ENCODE measurements around the gene BBS10. TPM values are rescaled to one million over a fixed set of nuclear protein-coding genes. Genes with fewer than 3 reads are reported as not detected.
"Not testable (repeated sequence)": the region's sequence is repeated elsewhere in the genome, so short reads cannot be mapped to it uniquely, and the experiment has no call there.

Gene BBS10
- total RNA-seq, 1 donor from 2014 or later, result 10.9 TPM

- Mint-ChIP-seq H3K27ac (ENCODE audit: unreplicated experiment) (no peak overlapping the region), H3K4me1 (ENCODE audit: low read depth, unreplicated experiment) (peaks cover 5% of the 10 kb centered on the region), H3K4me3 (ENCODE audit: unreplicated experiment) (no peak overlapping the region), H3K27me3 (ENCODE audit: unreplicated experiment) (no peaks in the 10 kb centered on the region), H3K36me3 (ENCODE audit: unreplicated experiment) (no peaks in the 10 kb centered on the region), H3K9me3 (ENCODE audit: unreplicated experiment) (no peaks in the 10 kb centered on the region)
- TF ChIP-seq CTCF (IDR thresholded peaks at IDR 0.05; ENCODE audit: partially characterized antibody, unreplicated experiment), result no peak
- DNase-seq, result no peak
Observed at GRCh38 chr12:76337583-76337982, 10.6 kb downstream of the BBS10 start.

- DNase-seq, result no peak
- no peaks in the 10 kb centered on the region for H3K4me1 Mint-ChIP-seq (ENCODE audit: low read depth, unreplicated experiment)
- H3K27ac Mint-ChIP-seq (ENCODE audit: unreplicated experiment), result no peak overlapping the region
- no peak overlapping the region for H3K4me3 Mint-ChIP-seq (ENCODE audit: unreplicated experiment)
- no peak for TF ChIP-seq CTCF (IDR thresholded peaks at IDR 0.05; ENCODE audit: partially characterized antibody, unreplicated experiment)
- H3K27me3 Mint-ChIP-seq (ENCODE audit: unreplicated experiment), result no peaks in the 10 kb centered on the region
- no peaks in the 10 kb centered on the region for H3K36me3 Mint-ChIP-seq (ENCODE audit: unreplicated experiment)
- no peaks in the 10 kb centered on the region for H3K9me3 Mint-ChIP-seq (ENCODE audit: unreplicated experiment)
Observed at GRCh38 chr12:76332606-76333005, 15.6 kb downstream of the BBS10 start.

- H3K4me3 Mint-ChIP-seq (ENCODE audit: unreplicated experiment), result no peak overlapping the region
- H3K27ac Mint-ChIP-seq (ENCODE audit: unreplicated experiment), result no peak overlapping the region
- H3K36me3 Mint-ChIP-seq (ENCODE audit: unreplicated experiment), result no peaks in the 10 kb centered on the region
- no peak for DNase-seq
- no peaks in the 10 kb centered on the region for H3K4me1 Mint-ChIP-seq (ENCODE audit: low read depth, unreplicated experiment)
- peaks cover 2% of the 10 kb centered on the region for H3K9me3 Mint-ChIP-seq (ENCODE audit: unreplicated experiment)
- TF ChIP-seq CTCF (IDR thresholded peaks at IDR 0.05; ENCODE audit: partially characterized antibody, unreplicated experiment), result no peak
- no peaks in the 10 kb centered on the region for H3K27me3 Mint-ChIP-seq (ENCODE audit: unreplicated experiment)
Observed at GRCh38 chr12:76329606-76330005, 18.6 kb downstream of the BBS10 start.

- DNase-seq, result no peak
- Mint-ChIP-seq H3K9me3 (ENCODE audit: unreplicated experiment) (peaks cover 2% of the 10 kb centered on the region), H3K4me3 (ENCODE audit: unreplicated experiment) (no peak overlapping the region), H3K36me3 (ENCODE audit: unreplicated experiment) (no peaks in the 10 kb centered on the region), H3K4me1 (ENCODE audit: low read depth, unreplicated experiment) (no peaks in the 10 kb centered on the region), H3K27me3 (ENCODE audit: unreplicated experiment) (no peaks in the 10 kb centered on the region), H3K27ac (ENCODE audit: unreplicated experiment) (no peak overlapping the region)
- TF ChIP-seq CTCF (IDR thresholded peaks at IDR 0.05; ENCODE audit: partially characterized antibody, unreplicated experiment), result no peak
Observed at GRCh38 chr12:76329159-76329558, 19.1 kb downstream of the BBS10 start.

GRCh38 chr12:76319595-76320319, 28.5 kb downstream of the BBS10 start:
- H3K36me3 Mint-ChIP-seq (ENCODE audit: unreplicated experiment); H3K4me1 Mint-ChIP-seq (ENCODE audit: low read depth, unreplicated experiment); H3K9me3 Mint-ChIP-seq (ENCODE audit: unreplicated experiment); H3K27me3 Mint-ChIP-seq (ENCODE audit: unreplicated experiment); DNase-seq: not testable (repeated sequence)
- Mint-ChIP-seq H3K4me3 (ENCODE audit: unreplicated experiment) (peak overlapping the region; percentile 48), H3K27ac (ENCODE audit: unreplicated experiment) (peak overlapping the region; percentile 1)
